ENCODE results near the gene KLRF1.

DNA sequence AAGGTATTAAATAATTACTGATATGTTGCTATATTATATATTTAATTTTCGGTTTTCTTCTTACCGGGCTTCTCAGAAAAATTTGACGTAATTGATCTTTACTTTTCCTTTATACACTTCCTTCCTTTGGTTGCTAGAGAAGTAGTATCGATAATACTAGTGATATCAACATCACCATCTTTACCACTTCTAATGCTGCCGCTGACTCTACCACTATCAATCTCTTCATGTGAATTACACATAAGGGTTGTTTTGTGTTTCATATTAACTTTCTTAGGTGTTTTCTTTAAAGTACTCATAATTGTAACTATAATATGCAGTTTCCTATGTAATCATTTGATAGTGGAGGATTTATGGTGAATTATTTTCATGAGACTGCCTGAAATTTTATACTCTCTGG, 30.9 kb upstream of the KLRF1 start:
- TF ChIP-seq SUZ12 (IDR thresholded peaks at IDR 0.05) = no peak
- no peak for TF ChIP-seq FOXM1 (IDR thresholded peaks at IDR 0.05; ENCODE audit: borderline replicate concordance)
- no peak for TF ChIP-seq SP1 (IDR thresholded peaks at IDR 0.05)
- no peak for TF ChIP-seq CTBP1 (IDR thresholded peaks at IDR 0.05; ENCODE audit: borderline replicate concordance)
- no peak for TF ChIP-seq ELF4 (IDR thresholded peaks at IDR 0.05)
- no peak for TF ChIP-seq FOXA1 (IDR thresholded peaks at IDR 0.05)

All from HEK293T (cell line).